Measurements from ENCODE around the gene RAP1GAP2.

GRCh38 chr17:3036800-3037199 lies 240.6 kb downstream of the RAP1GAP2 start:
- TF ChIP-seq CTCF (conservative IDR thresholded peaks at IDR 0.05) = no peak
- TF ChIP-seq ZFX (IDR thresholded peaks at IDR 0.05) = no peak

All from C4-2B (cell line).